ENCODE results near the gene COMMD7.
A peak's percentile ranks its signal among the peaks of the same experiment; 100 is the strongest.
"Not testable (repeated sequence)": the region's sequence is repeated elsewhere in the genome, so short reads cannot be mapped to it uniquely, and the experiment has no call there.

COMMD7 gene

GRCh38 chr20:32728435-32728834 lies 14.8 kb downstream of the COMMD7 start:
- DNase-seq: not testable (repeated sequence)

GRCh38 chr20:32727683-32728082 lies 15.6 kb downstream of the COMMD7 start:
- DNase-seq: no peak

- DNase-seq: no peak
Measured at GRCh38 chr20:32718749-32719348, 24.4 kb downstream of the COMMD7 start.

- DNase-seq: no peak
Measured at GRCh38 chr20:32711346-32711745, 31.9 kb downstream of the COMMD7 start.

GRCh38 chr20:32709632-32710121 lies 33.6 kb downstream of the COMMD7 start:
- DNase-seq: no peak

GRCh38 chr20:32709029-32709631 lies 34.1 kb downstream of the COMMD7 start:
- DNase-seq: not testable (repeated sequence)

GRCh38 chr20:32707691-32708581 lies 35.3 kb downstream of the COMMD7 start:
- no peak for DNase-seq

- no peak for DNase-seq
Measured at GRCh38 chr20:32706486-32706885, 36.8 kb downstream of the COMMD7 start.

- DNase-seq: no peak
Measured at GRCh38 chr20:32702706-32703425, 40.4 kb downstream of the COMMD7 start.

GRCh38 chr20:32697608-32698007 lies 45.7 kb downstream of the COMMD7 start:
- DNase-seq: no peak

- no peak for DNase-seq
Measured at GRCh38 chr20:32695089-32695488, 48.2 kb downstream of the COMMD7 start.

- DNase-seq: not testable (repeated sequence)
Measured at GRCh38 chr20:32688966-32689365, 54.3 kb downstream of the COMMD7 start.

GRCh38 chr20:32687180-32687532 lies 56.1 kb downstream of the COMMD7 start:
- no peak for DNase-seq

GRCh38 chr20:32686530-32687179 lies 56.6 kb downstream of the COMMD7 start:
- DNase-seq: no peak

- peak in 3 of 6 experiments; percentile 9 to 35 (median 28) for DNase-seq
Measured at GRCh38 chr20:32685541-32686529, 57.4 kb downstream of the COMMD7 start.

GRCh38 chr20:32682508-32682987 lies 60.7 kb downstream of the COMMD7 start:
- no peak for DNase-seq

- no peak for DNase-seq
Measured at GRCh38 chr20:32681175-32682084, 61.8 kb downstream of the COMMD7 start.

GRCh38 chr20:32680544-32681174 lies 62.6 kb downstream of the COMMD7 start:
- no peak for DNase-seq

GRCh38 chr20:32678948-32679347 lies 64.3 kb downstream of the COMMD7 start:
- DNase-seq: no peak

Measured in stimulated activated naive CD4-positive, alpha-beta T cell (primary cell).